NCI-H446 treated with DMSO at 0.1 percent for 48 hours (cell line): Measurements from ENCODE around the gene RBM19.
"Not testable (repeated sequence)": the region's sequence is repeated elsewhere in the genome, so short reads cannot be mapped to it uniquely, and the experiment has no call there.

Source experiments
- DNase-seq: peaks from one replicate; lab custom pipeline; 2025; lab: John Stamatoyannopoulos, UW

RBM19 gene, protein sequence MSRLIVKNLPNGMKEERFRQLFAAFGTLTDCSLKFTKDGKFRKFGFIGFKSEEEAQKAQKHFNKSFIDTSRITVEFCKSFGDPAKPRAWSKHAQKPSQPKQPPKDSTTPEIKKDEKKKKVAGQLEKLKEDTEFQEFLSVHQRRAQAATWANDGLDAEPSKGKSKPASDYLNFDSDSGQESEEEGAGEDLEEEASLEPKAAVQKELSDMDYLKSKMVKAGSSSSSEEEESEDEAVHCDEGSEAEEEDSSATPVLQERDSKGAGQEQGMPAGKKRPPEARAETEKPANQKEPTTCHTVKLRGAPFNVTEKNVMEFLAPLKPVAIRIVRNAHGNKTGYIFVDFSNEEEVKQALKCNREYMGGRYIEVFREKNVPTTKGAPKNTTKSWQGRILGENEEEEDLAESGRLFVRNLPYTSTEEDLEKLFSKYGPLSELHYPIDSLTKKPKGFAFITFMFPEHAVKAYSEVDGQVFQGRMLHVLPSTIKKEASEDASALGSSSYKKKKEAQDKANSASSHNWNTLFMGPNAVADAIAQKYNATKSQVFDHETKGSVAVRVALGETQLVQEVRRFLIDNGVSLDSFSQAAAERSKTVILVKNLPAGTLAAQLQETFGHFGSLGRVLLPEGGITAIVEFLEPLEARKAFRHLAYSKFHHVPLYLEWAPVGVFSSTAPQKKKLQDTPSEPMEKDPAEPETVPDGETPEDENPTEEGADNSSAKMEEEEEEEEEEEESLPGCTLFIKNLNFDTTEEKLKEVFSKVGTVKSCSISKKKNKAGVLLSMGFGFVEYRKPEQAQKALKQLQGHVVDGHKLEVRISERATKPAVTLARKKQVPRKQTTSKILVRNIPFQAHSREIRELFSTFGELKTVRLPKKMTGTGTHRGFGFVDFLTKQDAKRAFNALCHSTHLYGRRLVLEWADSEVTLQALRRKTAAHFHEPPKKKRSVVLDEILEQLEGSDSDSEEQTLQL

GRCh38 chr12:113965951-113966797, at the start of gene RBM19:
Gene RBM19 (minus strand): TSS chr12:113966325. CDS start chr12:113966227, 98 bp downstream.
- DNase-seq: peak; percentile 88

DNA sequence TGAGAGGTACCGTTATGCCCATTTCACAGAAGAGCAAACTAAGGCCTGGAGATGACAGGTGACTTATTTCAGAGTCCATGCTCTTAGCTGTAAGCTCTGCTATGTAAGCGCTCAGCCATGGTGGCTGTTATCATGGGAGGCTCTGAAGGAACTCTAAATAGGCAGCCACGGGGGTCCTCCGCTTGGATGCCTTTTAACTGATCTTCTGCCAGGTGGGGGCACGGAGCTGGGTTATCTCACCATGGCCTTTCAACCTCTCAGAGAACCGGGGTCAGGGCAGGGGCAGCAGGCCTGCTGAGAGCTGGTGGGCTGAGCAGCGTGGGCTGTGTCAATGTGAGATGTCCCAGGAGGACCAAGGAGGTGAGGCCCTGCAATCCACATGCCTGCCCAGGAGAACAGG, 49.7 kb upstream of the RBM19 start:
- no peak for DNase-seq

DNA sequence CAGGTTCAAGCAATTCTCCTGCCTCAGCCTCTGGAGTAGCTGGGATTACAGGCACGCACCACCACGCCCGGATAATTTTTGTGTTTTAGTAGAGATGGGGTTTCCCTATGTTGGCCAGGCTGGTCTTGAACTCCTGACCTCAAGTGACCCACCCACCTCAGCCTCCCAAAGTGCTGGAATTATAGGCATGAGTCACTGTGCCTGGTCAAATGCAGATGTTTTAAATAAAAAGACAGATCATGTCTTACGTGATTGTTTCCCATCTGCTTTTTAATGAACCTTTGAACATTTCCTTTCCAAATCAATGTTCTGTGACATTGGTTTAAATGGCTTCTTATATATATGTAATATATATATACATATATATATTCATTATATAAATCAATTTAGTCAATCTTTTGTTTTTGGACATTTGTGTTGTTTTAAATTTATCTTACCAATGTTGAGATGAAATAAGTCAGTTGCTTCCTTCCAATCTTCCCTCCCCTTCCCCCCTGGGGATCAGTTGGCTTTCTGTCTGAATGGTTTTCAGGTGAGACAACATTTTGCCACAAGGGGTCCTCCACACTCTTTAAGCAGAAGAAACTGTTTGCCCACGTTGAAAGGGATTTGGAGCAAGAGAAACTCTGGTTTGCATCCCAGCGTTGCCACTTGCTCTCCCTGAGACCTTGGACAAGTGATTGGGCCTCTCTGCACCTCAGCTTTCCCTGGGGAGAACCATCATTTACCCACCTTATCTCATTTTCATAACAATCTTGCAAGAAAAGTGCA, 47.6 kb upstream of the RBM19 start:
- DNase-seq: no peak

- no peak for DNase-seq
Observed at GRCh38 chr12:114012744-114013431, 46.8 kb upstream of the RBM19 start.

DNA sequence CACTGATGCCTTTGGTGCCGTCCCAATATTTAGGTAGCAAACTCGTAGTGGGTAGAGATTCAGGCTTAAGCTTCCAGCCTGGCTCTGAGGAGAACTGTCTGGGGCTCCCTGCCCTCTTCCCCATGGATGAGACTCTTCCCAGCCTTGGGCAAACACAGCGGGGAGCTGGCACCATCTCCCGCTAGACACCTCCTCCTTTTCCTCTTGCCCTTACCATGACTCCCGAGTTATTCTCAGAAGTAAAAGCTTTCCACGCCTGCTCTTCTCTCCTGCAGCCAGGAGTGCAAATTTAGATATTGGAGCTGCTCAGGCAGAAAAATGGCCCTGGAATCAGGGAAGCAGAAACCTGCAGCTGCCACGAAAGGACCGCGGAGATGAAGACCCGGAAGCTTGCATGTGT, 45.6 kb upstream of the RBM19 start:
- no peak for DNase-seq

GRCh38 chr12:114006482-114007425, 40.6 kb upstream of the RBM19 start:
- DNase-seq: no peak

GRCh38 chr12:114004402-114004801, 38.3 kb upstream of the RBM19 start:
- no peak for DNase-seq

DNA sequence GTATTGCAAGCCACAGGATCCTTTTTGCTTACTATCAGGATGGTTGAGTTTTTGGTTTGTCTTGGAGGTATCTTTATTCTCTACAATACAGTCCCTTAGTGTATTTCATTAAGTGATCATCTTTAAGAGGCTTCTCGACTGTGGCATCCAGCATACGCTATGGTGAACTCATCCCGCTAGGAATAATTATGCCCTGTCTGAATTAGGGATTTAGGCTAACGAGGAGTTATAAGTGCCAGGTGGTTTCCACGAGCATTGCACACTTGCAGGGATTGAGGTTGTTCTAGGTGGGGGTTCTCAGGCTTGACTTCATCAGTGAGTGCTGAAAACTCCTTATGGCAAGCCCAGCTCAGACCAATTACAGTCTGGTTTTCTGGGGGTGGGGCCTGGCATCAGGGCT, 37.2 kb upstream of the RBM19 start:
- DNase-seq: no peak

- no peak for DNase-seq
Observed at GRCh38 chr12:114001511-114002340, 35.6 kb upstream of the RBM19 start.

GRCh38 chr12:114000861-114001260, 34.7 kb upstream of the RBM19 start:
- DNase-seq: no peak

DNA sequence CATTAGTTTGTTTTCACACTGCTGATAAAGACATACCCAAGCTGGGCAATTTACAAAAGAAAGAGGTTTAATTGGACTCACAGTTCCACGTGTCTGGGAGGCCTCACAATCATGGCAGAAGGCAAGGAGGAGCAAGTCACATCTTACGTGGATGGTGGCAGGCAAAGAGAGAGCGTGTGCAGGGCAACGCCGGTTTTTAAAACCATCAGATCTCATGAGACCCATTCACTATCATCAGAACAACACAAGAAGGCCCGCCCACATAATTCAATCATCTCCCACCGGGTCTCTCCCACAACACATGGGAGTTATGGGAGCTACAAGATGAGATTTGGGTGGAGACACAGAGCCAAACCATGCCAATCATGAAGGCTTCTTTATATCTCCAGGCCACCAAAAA, 34.1 kb upstream of the RBM19 start:
- not testable (repeated sequence) for DNase-seq

- no peak for DNase-seq
Observed at GRCh38 chr12:113997365-113997764, 31.2 kb upstream of the RBM19 start.

GRCh38 chr12:113996026-113996425, 29.9 kb upstream of the RBM19 start:
- no peak for DNase-seq

- DNase-seq: no peak
Observed at GRCh38 chr12:113994051-113994450, 27.9 kb upstream of the RBM19 start.

GRCh38 chr12:113992751-113993150, 26.6 kb upstream of the RBM19 start:
- DNase-seq: not testable (repeated sequence)

- no peak for DNase-seq
Observed at GRCh38 chr12:113991224-113992044, 25.3 kb upstream of the RBM19 start.
